ENCODE results near the gene PPP4R3C.
"Not testable (repeated sequence)": the region's sequence is repeated elsewhere in the genome, so short reads cannot be mapped to it uniquely, and the experiment has no call there.

The PPP4R3C gene

DNA sequence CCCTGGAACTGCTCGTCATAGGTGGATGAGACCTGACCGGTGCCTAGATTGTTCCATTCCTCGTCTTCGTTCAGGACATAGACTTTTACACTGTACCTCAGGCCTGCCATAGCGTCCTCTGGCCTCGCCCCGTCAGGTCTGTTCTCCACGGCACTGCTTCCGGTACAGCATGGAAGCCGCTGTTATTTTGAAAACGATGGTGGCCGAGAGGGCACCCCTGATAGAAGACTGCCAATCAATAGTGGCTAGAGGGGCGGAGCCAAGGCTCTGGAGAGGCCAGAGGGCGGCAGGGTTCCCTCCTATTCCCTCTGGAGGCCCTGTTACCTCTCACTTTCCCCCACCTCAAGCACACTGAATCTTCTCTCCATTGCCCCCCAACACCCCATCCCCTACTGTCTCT, at the start of gene PPP4R3C:
Gene PPP4R3C, minus strand, starts transcription at position 155 of the 400 bp plus-strand sequence. Its CDS starts 45 bp downstream, at position 110.
- Mint-ChIP-seq H3K36me3 (ENCODE audit: low read depth) (no peaks in the 10 kb centered on the region), H3K4me3 (no peak within 1 kb of the TSS), H3K9me3 (peaks cover 8% of the 10 kb centered on the region), H3K27me3 (ENCODE audit: low read depth) (no peaks in the 10 kb centered on the region), H3K4me1 (ENCODE audit: low read depth) (no peaks in the 10 kb centered on the region), H3K27ac (no peak within 1 kb of the TSS)

DNA sequence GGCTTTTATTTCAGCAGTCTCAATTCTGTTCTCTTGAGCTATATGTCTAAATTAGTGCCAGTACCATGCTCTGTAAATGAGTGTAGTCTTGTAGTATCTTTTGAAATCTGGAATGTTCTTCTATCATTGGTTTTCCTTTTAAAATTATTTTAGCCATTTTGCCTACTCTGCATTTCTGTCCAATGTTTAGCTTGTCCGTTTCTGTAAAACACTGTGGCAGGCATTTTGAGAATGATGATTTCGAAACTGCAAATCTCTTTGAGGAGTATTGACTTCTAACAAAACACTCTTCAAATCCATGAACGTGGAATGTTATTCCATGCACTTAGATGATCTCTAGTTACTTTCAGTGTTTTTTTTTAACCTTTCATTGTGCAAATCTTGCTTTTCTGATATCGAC, 28.3 kb upstream of the PPP4R3C start:
- no peaks in the 10 kb centered on the region for H3K27me3 Mint-ChIP-seq (ENCODE audit: low read depth)
- H3K27ac Mint-ChIP-seq, result no peak overlapping the region
- no peak overlapping the region for H3K4me3 Mint-ChIP-seq
- no peaks in the 10 kb centered on the region for H3K9me3 Mint-ChIP-seq
- H3K36me3 Mint-ChIP-seq (ENCODE audit: low read depth), result no peaks in the 10 kb centered on the region
- H3K4me1 Mint-ChIP-seq (ENCODE audit: low read depth), result no peaks in the 10 kb centered on the region

DNA sequence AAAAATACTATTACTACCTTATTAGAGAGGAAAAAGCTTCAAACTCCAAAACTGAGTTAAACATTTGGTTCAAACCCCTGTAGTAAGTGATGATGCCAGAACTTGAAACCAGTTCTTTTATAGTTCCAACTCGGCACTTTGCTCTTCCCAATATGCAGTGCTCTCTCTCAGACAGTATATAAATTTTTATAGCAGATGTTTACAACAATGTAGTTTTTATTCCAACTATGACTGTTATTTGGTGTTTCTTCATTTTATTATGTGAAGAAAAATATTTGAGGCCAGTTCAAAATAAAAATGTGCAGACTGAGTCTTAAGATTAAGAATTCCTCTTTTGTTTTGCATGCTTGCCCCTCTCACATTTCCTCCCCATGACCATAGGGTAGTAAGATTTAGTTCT, 2.9 kb upstream of the PPP4R3C start:
- Mint-ChIP-seq H3K4me1 (ENCODE audit: low read depth) (no peaks in the 10 kb centered on the region), H3K9me3 (peaks cover 5% of the 10 kb centered on the region), H3K27ac (no peak overlapping the region), H3K4me3 (no peak overlapping the region), H3K36me3 (ENCODE audit: low read depth) (no peaks in the 10 kb centered on the region), H3K27me3 (ENCODE audit: low read depth) (no peaks in the 10 kb centered on the region)

DNA sequence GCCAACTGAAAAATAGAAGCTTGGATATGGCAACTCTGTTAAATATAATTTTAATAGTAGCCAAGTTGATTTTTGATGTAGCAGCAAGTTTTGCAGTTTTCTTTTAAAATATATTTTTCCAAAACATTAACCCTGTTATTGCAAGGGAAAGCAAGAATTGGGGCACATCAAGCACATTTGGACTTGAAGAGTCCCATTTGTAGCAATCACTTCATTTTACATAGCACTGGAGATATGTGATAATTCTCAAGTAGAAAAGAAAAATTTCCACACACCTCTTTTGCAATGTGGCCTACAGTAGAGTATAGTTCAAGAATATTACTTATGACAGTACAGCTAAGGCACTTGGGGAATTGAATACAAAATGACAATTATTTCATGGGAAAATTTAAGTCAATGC, 1.9 kb upstream of the PPP4R3C start:
- Mint-ChIP-seq H3K27me3 (ENCODE audit: low read depth) (no peaks in the 10 kb centered on the region), H3K36me3 (ENCODE audit: low read depth) (no peaks in the 10 kb centered on the region), H3K27ac (no peak overlapping the region), H3K4me3 (no peak overlapping the region), H3K9me3 (peaks cover 8% of the 10 kb centered on the region), H3K4me1 (ENCODE audit: low read depth) (no peaks in the 10 kb centered on the region)

DNA sequence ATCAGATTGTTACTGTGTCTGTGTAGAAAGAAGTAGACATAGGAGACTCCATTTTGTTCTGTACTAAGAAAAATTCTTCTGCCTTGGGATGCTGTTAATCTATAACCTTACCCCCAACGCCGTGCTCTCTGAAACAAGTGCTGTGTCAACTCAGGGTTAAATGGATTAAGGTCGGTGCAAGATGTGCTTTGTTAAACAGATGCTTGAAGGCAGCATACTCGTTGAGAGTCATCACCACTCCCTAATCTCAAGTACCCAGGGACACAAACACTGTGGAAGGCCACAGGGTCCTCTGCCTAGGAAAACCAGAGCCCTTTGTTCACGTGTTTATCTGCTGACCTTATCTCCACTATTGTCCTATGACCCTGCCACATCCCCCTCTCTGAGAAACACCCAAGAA, 4.0 kb downstream of the PPP4R3C start:
- not testable (repeated sequence) for H3K27me3 Mint-ChIP-seq (ENCODE audit: low read depth); H3K27ac Mint-ChIP-seq; H3K4me1 Mint-ChIP-seq (ENCODE audit: low read depth); H3K4me3 Mint-ChIP-seq; H3K9me3 Mint-ChIP-seq; H3K36me3 Mint-ChIP-seq (ENCODE audit: low read depth)

DNA sequence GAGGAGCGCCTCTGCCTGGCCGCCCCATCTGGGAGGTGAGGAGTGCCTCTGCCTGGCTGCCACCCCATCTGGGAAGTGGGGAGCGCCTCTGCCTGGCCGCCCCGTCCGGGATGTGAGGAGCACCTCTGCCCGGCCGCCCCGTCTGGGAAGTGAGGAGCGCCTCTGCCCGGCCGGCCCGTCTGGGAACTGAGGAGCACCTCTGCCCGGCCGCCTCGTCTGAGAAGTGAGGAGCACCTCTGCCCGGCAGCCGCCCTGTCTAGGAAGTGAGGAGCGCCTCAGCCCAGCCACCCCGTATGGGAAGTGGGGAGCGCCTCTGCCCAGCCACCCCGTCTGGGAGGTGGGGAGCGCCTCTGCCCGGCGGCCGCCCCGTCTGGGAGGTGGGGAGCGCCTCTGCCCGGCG, 4.6 kb downstream of the PPP4R3C start:
- not testable (repeated sequence) for H3K36me3 Mint-ChIP-seq (ENCODE audit: low read depth); H3K27ac Mint-ChIP-seq; H3K4me1 Mint-ChIP-seq (ENCODE audit: low read depth); H3K9me3 Mint-ChIP-seq; H3K4me3 Mint-ChIP-seq; H3K27me3 Mint-ChIP-seq (ENCODE audit: low read depth)

DNA sequence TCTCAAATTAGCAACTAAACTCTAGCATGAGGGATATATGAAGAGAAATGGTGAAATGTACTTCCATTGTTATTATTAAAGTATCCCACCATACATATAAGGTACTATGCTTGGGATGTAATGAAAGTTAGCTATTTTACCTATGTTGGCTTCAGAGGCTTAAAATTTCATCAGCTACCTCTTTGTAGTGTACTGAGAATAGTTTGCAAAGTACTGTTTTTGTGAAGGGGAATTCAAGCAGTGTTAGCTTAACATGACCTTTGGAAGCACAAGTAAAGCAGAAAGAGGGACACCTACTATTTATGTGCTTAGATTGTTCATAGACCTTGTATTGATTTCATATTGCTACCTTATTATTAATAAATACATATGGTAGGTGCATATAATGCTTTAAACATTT, 11.8 kb downstream of the PPP4R3C start:
- H3K36me3 Mint-ChIP-seq (ENCODE audit: low read depth), result no peaks in the 10 kb centered on the region
- no peaks in the 10 kb centered on the region for H3K9me3 Mint-ChIP-seq
- H3K27me3 Mint-ChIP-seq (ENCODE audit: low read depth), result no peaks in the 10 kb centered on the region
- H3K4me3 Mint-ChIP-seq, result no peak overlapping the region
- no peak overlapping the region for H3K27ac Mint-ChIP-seq
- H3K4me1 Mint-ChIP-seq (ENCODE audit: low read depth), result no peaks in the 10 kb centered on the region

DNA sequence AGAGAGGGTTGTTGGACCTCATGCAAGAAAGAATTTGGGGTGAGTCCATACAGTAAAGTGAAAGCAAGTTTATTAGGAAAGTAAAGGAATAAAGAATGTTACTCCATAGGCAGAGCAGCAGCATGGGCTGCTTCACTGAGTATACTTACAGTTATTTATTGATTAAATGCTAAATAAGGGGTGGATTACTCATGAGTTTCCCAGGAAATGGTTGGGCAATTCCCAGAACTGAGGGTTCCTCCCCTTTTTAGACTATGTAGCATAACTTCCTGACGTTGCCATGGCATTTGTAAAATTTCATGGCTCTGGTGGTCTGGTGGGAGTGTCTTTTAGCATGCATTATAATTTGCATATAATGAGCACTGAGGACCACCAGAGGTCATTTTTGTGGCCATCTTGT, 16.7 kb downstream of the PPP4R3C start:
- Mint-ChIP-seq H3K4me1 (ENCODE audit: low read depth) (peaks cover 9% of the 10 kb centered on the region), H3K9me3 (peaks cover 4% of the 10 kb centered on the region), H3K36me3 (ENCODE audit: low read depth) (no peaks in the 10 kb centered on the region), H3K27me3 (ENCODE audit: low read depth) (no peaks in the 10 kb centered on the region), H3K27ac (no peak overlapping the region), H3K4me3 (no peak overlapping the region)

DNA sequence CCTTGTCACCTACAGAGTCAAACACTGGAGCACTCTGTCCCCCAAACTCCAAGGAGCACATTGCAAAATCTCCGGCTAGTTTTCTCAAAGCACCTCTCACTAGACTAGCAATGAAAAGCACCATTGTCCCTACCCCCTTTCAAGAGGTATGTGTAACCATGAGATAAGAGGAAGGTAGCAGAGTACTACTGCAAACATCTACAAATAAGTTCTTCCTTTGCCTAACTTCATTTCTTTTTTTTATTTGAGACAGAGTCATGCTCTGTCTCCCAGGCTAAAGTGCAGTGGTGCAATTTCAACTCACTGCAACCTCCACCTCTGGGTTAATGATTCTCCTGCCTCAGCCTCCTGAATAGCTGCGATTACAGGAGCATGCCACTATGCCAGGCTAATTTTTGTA, 17.7 kb downstream of the PPP4R3C start:
- no peaks in the 10 kb centered on the region for H3K36me3 Mint-ChIP-seq (ENCODE audit: low read depth)
- H3K27ac Mint-ChIP-seq, result no peak overlapping the region
- no peaks in the 10 kb centered on the region for H3K27me3 Mint-ChIP-seq (ENCODE audit: low read depth)
- H3K4me3 Mint-ChIP-seq, result no peak overlapping the region
- peaks cover 4% of the 10 kb centered on the region for H3K9me3 Mint-ChIP-seq
- peaks cover 9% of the 10 kb centered on the region for H3K4me1 Mint-ChIP-seq (ENCODE audit: low read depth)

DNA sequence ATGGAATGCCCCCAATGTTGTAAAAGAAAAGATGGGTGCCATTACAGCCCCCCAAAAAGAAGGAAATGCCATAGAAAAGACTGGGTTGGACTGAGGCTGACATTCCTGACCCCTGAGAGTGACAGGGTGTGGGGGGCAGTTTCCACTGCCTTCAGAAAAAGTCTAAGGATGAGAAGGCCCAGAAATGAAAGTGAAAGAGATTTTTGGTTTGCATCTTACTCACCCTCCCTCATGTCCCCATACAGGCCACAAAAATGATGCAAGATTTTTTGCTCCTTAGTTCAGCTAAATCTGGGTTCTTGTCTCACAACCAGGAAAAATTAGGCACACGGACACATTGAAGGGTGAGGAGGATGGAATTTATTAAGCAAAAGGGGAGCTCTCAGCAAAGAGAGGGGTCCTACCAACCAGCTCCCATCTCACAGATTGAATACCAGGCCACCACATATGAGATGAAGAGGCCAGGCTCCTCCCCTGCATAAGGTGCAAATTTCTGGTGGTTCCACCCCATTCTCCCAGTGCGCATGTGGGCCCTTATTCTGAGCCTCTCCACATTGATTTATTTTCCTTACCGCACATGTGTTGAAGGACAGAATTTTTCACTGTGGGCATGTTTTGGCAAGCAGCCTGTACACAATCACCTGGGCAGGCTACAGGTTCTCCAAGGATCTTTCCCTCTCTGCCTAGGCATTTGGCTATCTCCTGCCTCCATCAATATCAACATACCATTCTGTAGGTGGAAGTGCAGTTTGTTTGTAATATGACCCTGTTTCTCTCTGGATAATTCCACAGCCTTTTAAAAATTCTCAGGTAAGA, 18.8 kb downstream of the PPP4R3C start:
- Mint-ChIP-seq H3K27me3 (ENCODE audit: low read depth) (no peaks in the 10 kb centered on the region), H3K27ac (peak overlapping the region; percentile 36), H3K9me3 (peaks cover 4% of the 10 kb centered on the region), H3K4me3 (no peak overlapping the region), H3K4me1 (ENCODE audit: low read depth) (peaks cover 9% of the 10 kb centered on the region), H3K36me3 (ENCODE audit: low read depth) (no peaks in the 10 kb centered on the region)

DNA sequence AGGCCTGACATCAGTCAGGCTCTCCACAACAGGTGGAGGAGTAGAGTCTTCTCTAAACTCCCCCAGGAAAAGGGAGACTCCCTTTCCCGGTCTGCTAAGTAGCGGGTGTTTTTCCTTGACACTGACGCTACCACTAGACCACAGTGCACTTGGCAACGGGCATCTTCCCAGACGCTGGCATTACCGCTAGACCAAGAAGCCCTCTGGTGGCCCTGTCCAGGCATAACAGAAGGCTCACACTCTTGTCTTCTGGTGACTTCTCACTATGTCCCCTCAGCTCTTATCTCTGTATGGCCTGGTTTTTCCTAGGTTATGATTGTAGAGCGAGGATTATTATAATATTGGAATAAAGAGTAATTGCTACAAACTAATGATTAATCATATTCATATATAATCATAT, 20.7 kb downstream of the PPP4R3C start:
- H3K36me3 Mint-ChIP-seq (ENCODE audit: low read depth); H3K4me3 Mint-ChIP-seq; H3K27me3 Mint-ChIP-seq (ENCODE audit: low read depth); H3K4me1 Mint-ChIP-seq (ENCODE audit: low read depth); H3K9me3 Mint-ChIP-seq; H3K27ac Mint-ChIP-seq: not testable (repeated sequence)

DNA sequence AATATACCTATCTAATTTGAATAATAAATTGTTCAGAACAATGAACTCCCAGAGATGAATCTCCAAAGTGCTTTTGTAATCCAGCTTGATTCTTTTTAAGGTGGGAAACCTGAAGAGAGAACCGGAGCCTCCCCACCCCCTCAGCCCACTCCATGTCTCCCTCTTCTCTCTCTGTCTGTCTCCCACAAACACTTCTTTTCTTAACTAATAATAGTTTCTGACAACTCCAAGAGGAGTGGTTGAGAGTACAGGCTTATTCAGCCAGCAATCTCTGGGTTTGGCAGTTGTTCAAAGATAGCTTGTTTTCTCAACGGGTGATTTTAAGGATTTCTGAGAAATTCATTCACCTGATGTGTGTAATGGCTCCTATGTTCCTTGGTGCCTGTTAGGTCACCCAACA, 23.4 kb downstream of the PPP4R3C start:
- Mint-ChIP-seq H3K27me3 (ENCODE audit: low read depth) (no peaks in the 10 kb centered on the region), H3K4me3 (no peak overlapping the region), H3K36me3 (ENCODE audit: low read depth) (no peaks in the 10 kb centered on the region), H3K27ac (no peak overlapping the region), H3K4me1 (ENCODE audit: low read depth) (peaks cover 5% of the 10 kb centered on the region), H3K9me3 (no peaks in the 10 kb centered on the region)

DNA sequence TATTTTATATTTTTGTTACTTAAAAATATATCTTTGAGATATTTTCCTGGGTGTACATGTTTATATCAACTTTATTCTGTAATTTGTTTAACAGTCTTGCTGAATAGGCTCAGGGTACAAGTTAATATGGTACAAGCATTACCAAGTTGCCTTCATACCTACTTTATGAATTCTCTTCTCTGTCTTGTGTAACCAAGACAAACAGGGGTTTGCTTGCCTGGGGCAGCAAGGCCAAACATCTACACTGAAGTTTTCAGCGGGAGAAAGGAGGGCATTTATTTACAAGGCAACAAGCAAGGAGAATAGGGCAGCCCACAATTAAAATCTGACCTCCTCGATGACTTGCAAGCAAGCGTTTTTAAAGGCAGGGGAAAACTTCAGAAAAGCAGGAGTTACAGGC, 24.2 kb downstream of the PPP4R3C start:
- no peaks in the 10 kb centered on the region for H3K36me3 Mint-ChIP-seq (ENCODE audit: low read depth)
- H3K4me3 Mint-ChIP-seq, result no peak overlapping the region
- no peaks in the 10 kb centered on the region for H3K9me3 Mint-ChIP-seq
- H3K27me3 Mint-ChIP-seq (ENCODE audit: low read depth), result no peaks in the 10 kb centered on the region
- no peak overlapping the region for H3K27ac Mint-ChIP-seq
- peaks cover 1% of the 10 kb centered on the region for H3K4me1 Mint-ChIP-seq (ENCODE audit: low read depth)

DNA sequence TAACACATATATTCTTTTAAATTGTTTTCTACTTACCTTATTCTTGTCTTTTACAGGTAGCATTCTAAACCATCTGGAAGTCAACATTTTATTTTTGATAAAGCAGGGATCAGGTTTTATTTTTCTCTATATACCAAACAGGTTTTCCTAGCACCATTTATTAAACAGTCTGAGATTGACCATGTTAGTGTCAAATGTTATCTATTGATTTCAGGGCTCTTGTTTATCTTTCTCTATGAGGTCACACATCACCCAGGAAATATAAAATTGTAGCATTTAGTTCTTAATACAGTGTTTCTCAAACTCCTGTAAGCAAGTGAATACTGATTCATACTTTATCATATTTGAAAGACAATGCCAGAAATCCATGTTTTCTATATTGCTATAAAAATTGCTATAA, 28.1 kb downstream of the PPP4R3C start:
- Mint-ChIP-seq H3K4me3 (no peak overlapping the region), H3K27ac (no peak overlapping the region), H3K36me3 (ENCODE audit: low read depth) (no peaks in the 10 kb centered on the region), H3K4me1 (ENCODE audit: low read depth) (no peaks in the 10 kb centered on the region), H3K27me3 (ENCODE audit: low read depth) (no peaks in the 10 kb centered on the region), H3K9me3 (no peaks in the 10 kb centered on the region)

All from T-helper 1 cell treated with Interleukin-12 subunit alpha and Interleukin-12 subunit beta and Interleukin-4 antibody, amounts not matched to agents 30 μg/mL and 1 μg/mL, for 36 hours (primary cell).